ENCODE results near the gene CPNE5. TPM values are rescaled to one million over a fixed set of nuclear protein-coding genes. Genes with fewer than 3 reads are reported as not detected.
"Not testable (repeated sequence)": the region's sequence is repeated elsewhere in the genome, so short reads cannot be mapped to it uniquely, and the experiment has no call there.

The CPNE5 gene
- total RNA-seq, 2 experiments from 2014 or later: 1.5 to 1.8 TPM

- H3K27ac Mint-ChIP-seq: no peak overlapping the region
- no peaks in the 10 kb centered on the region for H3K36me3 Mint-ChIP-seq
- DNase-seq: no peak
- no peaks in the 10 kb centered on the region for H3K27me3 Mint-ChIP-seq
- intact Hi-C loops (cut with micrococcal nuclease): no loop called here
- ChIA-PET CTCF (interaction anchor here (0.6 to 3.6 kb wide), 2 partner anchors 28 to 99 kb away, joined by 3 to 19 read pairs; no protein-coding TSS in a partner anchor), POLR2A (no interaction called here)
- peaks cover 25% of the 10 kb centered on the region for H3K4me1 Mint-ChIP-seq (ENCODE audit: low read depth)
- H3K9me3 Mint-ChIP-seq: no peaks in the 10 kb centered on the region
- no peak overlapping the region for H3K4me3 Mint-ChIP-seq
Measured at GRCh38 chr6:36731622-36732310, 107.5 kb downstream of the CPNE5 start.

DNA sequence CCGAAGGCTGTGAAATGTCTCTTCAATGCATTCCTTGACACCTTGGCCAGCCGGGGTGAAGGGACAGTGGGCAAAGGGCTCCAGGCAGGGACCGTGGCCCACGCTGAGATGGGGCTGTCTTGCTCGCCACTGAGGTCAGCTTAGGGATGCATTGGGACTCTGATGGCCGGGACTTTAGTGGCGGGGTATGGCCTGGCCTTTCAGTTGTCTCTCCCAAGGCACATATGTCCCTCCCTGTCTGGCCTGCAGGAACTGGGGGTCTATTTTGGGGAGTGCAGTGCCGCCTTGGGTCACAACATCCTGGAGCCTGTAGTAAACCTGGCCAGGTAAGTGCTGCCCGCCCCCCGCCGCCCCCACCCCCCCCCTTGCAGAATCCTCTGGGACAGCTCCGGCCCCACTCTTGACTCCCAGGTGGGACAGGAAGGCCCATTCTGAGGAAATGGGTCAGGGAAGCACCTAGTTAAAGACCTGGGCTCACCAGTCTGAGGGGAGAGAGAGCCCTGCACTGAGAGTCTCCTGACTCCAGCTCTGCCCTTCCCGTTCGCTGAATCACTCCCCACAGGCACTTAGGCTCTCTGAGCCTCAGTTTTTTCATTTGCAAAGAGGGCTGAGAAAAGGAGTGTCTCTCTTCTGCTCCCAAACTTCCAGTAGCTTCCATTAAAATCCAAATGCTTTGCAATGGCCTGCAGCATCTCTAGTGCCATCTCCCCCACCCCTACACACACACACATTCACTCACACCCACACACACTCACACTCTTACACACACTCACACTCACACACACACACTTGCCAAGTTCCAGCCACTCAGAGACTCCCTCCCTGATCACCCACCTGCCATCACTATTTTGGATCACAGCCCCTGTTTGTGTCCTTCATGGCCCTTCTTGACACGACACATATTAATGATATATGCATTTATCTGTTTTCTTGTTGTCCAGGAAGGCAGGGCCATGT, 108.5 kb downstream of the CPNE5 start:
- Mint-ChIP-seq H3K9me3 (no peaks in the 10 kb centered on the region), H3K4me3 (no peak overlapping the region), H3K27ac (no peak overlapping the region), H3K4me1 (ENCODE audit: low read depth) (peaks cover 30% of the 10 kb centered on the region), H3K36me3 (no peaks in the 10 kb centered on the region), H3K27me3 (no peaks in the 10 kb centered on the region)
- DNase-seq: no peak
- intact Hi-C loops (cut with micrococcal nuclease): no loop called here
- ChIA-PET POLR2A (interaction anchor here (0.6 kb wide), 1 partner anchor 103 kb away, joined by 3 read pairs; no protein-coding TSS in a partner anchor), CTCF (interaction anchor here (0.6 to 1.3 kb wide), 3 partner anchors 28 to 98 kb away, joined by 3 read pairs; no protein-coding TSS in a partner anchor)

- Mint-ChIP-seq H3K27ac (no peak overlapping the region), H3K4me1 (ENCODE audit: low read depth) (peaks cover 24% of the 10 kb centered on the region), H3K9me3 (no peaks in the 10 kb centered on the region), H3K27me3 (no peaks in the 10 kb centered on the region), H3K4me3 (no peak overlapping the region), H3K36me3 (no peaks in the 10 kb centered on the region)
- intact Hi-C loops (cut with micrococcal nuclease): loop anchor here (5.0 kb wide), 1 partner anchor 47 kb away; no protein-coding TSS in a partner anchor
- DNase-seq: no peak
- ChIA-PET CTCF (interaction anchor here (1.9 kb wide), 1 partner anchor 54 kb away, joined by 4 read pairs; no protein-coding TSS in a partner anchor), POLR2A (no interaction called here)
Measured at GRCh38 chr6:36729161-36729524, 110.1 kb downstream of the CPNE5 start.

- no peak overlapping the region for H3K27ac Mint-ChIP-seq
- no peaks in the 10 kb centered on the region for H3K36me3 Mint-ChIP-seq
- ChIA-PET POLR2A (no interaction called here), CTCF (interaction anchor here (1.3 to 1.9 kb wide), 2 partner anchors 31 to 54 kb away, joined by 4 to 5 read pairs; no protein-coding TSS in a partner anchor)
- H3K27me3 Mint-ChIP-seq: no peaks in the 10 kb centered on the region
- DNase-seq: no peak
- intact Hi-C loops (cut with micrococcal nuclease): loop anchor here (5.0 kb wide), 1 partner anchor 46 kb away; no protein-coding TSS in a partner anchor
- no peak overlapping the region for H3K4me3 Mint-ChIP-seq
- H3K4me1 Mint-ChIP-seq (ENCODE audit: low read depth): peaks cover 24% of the 10 kb centered on the region
- H3K9me3 Mint-ChIP-seq: no peaks in the 10 kb centered on the region
Measured at GRCh38 chr6:36728289-36729160, 110.7 kb downstream of the CPNE5 start.

- H3K27me3 Mint-ChIP-seq: no peaks in the 10 kb centered on the region
- ChIA-PET CTCF (interaction anchor here (1.3 to 1.9 kb wide), 2 partner anchors 32 to 55 kb away, joined by 4 to 5 read pairs; no protein-coding TSS in a partner anchor), POLR2A (no interaction called here)
- H3K27ac Mint-ChIP-seq: no peak overlapping the region
- H3K9me3 Mint-ChIP-seq: no peaks in the 10 kb centered on the region
- H3K4me3 Mint-ChIP-seq: no peak overlapping the region
- DNase-seq: peak; percentile 25
- H3K4me1 Mint-ChIP-seq (ENCODE audit: low read depth): peaks cover 20% of the 10 kb centered on the region
- intact Hi-C loops (cut with micrococcal nuclease): loop anchor here (2.0 to 5.0 kb wide), 2 partner anchors 27 to 45 kb away; no protein-coding TSS in a partner anchor
- H3K36me3 Mint-ChIP-seq: no peaks in the 10 kb centered on the region
Measured at GRCh38 chr6:36727505-36728021, 111.7 kb downstream of the CPNE5 start.

GRCh38 chr6:36725581-36725980, 113.7 kb downstream of the CPNE5 start:
- ChIA-PET CTCF (interaction anchor here (2.0 to 3.0 kb wide), 2 partner anchors 33 to 57 kb away, joined by 5 to 13 read pairs; no protein-coding TSS in a partner anchor), POLR2A (no interaction called here)
- Mint-ChIP-seq H3K9me3 (no peaks in the 10 kb centered on the region), H3K4me3 (no peak overlapping the region), H3K36me3 (no peaks in the 10 kb centered on the region), H3K27me3 (no peaks in the 10 kb centered on the region), H3K4me1 (ENCODE audit: low read depth) (peaks cover 20% of the 10 kb centered on the region), H3K27ac (no peak overlapping the region)
- intact Hi-C loops (cut with micrococcal nuclease): loop anchor here (5.0 kb wide), 1 partner anchor 43 kb away; no protein-coding TSS in a partner anchor
- DNase-seq: no peak

DNA sequence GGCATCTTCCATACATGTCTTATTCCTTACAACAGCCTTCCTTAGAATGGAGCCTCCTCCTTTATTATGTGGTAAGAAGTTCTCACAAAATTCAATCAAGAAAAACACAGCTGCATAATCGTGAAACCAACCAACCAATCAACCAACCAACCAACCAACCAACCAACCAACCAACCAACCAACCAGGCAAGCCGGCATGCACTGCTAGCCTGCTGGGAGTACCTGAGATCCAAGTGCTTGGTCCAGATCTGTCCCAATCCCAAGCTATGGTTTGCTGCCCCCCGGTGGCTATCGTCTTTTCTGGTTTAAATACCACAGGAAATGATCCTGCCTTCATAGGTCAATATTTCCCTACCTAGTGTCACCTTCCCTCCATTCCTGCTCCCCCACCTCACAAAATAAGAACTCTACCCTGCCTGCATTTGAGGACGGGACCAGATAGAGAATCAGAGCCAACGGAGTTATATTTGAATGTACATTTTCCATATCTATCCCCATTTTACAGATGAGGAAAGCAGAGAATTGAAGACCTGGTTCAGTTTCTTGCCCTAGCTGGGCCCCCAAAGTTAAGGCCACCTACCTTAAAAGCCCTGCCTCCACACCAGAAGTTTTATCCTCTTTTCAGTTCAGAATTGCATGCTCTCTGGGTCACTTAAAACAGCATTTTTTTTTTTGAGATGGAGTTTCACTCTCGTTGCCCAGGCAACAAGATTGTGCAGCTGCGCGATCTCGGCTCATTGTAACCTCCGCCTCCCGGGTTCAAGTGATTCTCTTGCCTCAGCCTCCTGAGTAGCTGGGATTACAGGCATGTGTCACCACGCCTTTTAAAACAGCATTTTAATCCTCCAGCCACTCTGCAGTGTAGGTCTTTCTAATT, 114.5 kb downstream of the CPNE5 start:
- peaks cover 20% of the 10 kb centered on the region for H3K4me1 Mint-ChIP-seq (ENCODE audit: low read depth)
- H3K9me3 Mint-ChIP-seq: no peaks in the 10 kb centered on the region
- ChIA-PET CTCF (interaction anchor here (0.5 to 3.0 kb wide), 13 partner anchors 16 to 157 kb away, joined by 3 to 14 read pairs (median 4); partner anchors contain the start of gene RAB44), POLR2A (interaction anchor here (1.3 kb wide), 1 partner anchor 29 kb away, joined by 3 read pairs; no protein-coding TSS in a partner anchor)
- H3K36me3 Mint-ChIP-seq: no peaks in the 10 kb centered on the region
- peak; percentile 79 for DNase-seq
- no peak overlapping the region for H3K27ac Mint-ChIP-seq
- intact Hi-C loops (cut with micrococcal nuclease): loop anchor here (1.0 to 5.0 kb wide), 2 partner anchors 42 to 101 kb away; no protein-coding TSS in a partner anchor
- no peak overlapping the region for H3K4me3 Mint-ChIP-seq
- no peaks in the 10 kb centered on the region for H3K27me3 Mint-ChIP-seq

DNA sequence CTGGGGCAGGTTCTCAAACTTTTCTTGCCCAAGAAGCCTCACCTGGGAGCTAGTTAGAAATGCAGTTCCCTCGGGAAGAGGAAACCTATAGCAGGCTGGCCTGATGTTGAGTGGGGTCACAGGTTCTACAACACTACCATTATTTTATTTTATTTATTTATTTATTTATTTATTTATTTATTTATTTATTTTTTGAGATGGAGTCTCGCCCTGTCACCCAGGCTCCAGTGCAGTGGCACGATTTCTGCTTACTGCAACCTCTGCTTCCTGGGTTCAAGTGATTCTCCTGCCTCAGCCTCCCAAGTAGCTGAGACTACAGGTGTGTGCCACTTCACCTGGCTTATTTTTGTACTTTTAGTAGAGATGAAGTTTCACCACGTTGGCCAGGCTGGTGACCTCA, 115.3 kb downstream of the CPNE5 start:
- H3K9me3 Mint-ChIP-seq, H3K27ac Mint-ChIP-seq, H3K4me3 Mint-ChIP-seq, H3K36me3 Mint-ChIP-seq, H3K27me3 Mint-ChIP-seq, DNase-seq: not testable (repeated sequence)
- ChIA-PET CTCF (interaction anchor here (0.5 to 3.0 kb wide), 12 partner anchors 15 to 158 kb away, joined by 3 to 14 read pairs (median 4); partner anchors contain the start of gene RAB44), POLR2A (interaction anchor here (1.3 kb wide), 1 partner anchor 29 kb away, joined by 3 read pairs; no protein-coding TSS in a partner anchor)
- intact Hi-C loops (cut with micrococcal nuclease): loop anchor here (1.0 kb wide), 1 partner anchor 101 kb away; no protein-coding TSS in a partner anchor
- peaks cover 19% of the 10 kb centered on the region for H3K4me1 Mint-ChIP-seq (ENCODE audit: low read depth)

DNA sequence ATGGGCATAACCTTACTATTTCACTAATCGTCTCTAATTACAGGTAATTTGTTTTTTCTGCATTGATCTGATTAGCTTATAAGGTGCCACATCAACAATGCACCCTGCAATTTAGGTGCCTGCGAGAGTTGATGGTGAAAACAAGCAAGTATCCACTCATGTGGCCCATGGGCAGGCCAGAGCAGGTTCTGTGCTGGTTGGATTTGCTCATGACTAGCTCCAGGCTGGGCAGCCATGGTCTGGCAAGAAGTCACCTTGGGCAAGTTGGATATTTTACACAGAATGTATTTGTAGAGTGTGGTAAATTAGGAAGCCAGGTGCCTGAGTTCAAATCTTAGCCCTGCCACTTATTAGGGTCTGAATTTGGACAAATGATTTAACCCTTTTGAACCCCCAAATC, 116.4 kb downstream of the CPNE5 start:
- Mint-ChIP-seq H3K4me1 (ENCODE audit: low read depth) (peaks cover 16% of the 10 kb centered on the region), H3K9me3 (no peaks in the 10 kb centered on the region), H3K36me3 (no peaks in the 10 kb centered on the region), H3K4me3 (no peak overlapping the region), H3K27me3 (no peaks in the 10 kb centered on the region), H3K27ac (no peak overlapping the region)
- intact Hi-C loops (cut with micrococcal nuclease): no loop called here
- POLR2A ChIA-PET: no interaction called here
- no peak for DNase-seq
- CTCF ChIA-PET: interaction anchor here (1.1 kb wide), 1 partner anchor 107 kb away, joined by 4 read pairs; no protein-coding TSS in a partner anchor

DNA sequence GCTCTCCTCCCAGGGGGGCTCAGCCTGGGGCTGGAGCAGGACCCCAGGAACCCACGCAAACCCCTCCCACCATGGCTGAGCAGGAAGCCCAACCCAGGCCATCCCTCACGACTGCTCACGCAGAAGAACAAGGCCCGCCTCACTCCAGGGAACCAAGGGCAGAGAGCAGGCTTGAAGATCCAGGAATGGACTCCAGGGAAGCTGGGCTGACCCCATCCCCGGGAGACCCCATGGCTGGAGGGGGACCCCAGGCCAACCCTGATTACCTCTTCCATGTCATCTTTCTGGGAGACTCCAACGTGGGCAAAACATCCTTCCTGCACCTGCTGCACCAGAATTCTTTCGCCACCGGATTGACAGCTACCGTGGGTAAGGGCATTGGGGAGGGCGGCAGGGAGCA, 116.9 kb downstream of the CPNE5 start:
- DNase-seq: no peak
- ChIA-PET CTCF (interaction anchor here (1.1 to 1.2 kb wide), 2 partner anchors 107 kb away, joined by 4 read pairs; no protein-coding TSS in a partner anchor), POLR2A (no interaction called here)
- no peaks in the 10 kb centered on the region for H3K9me3 Mint-ChIP-seq
- no peak overlapping the region for H3K27ac Mint-ChIP-seq
- peaks cover 11% of the 10 kb centered on the region for H3K4me1 Mint-ChIP-seq (ENCODE audit: low read depth)
- no peaks in the 10 kb centered on the region for H3K36me3 Mint-ChIP-seq
- no peak overlapping the region for H3K4me3 Mint-ChIP-seq
- no peaks in the 10 kb centered on the region for H3K27me3 Mint-ChIP-seq
- intact Hi-C loops (cut with micrococcal nuclease): no loop called here

Measured in activated CD4-positive, alpha-beta memory T cell treated with anti-CD3 and anti-CD28 coated beads for 36 hours (primary cell).